NCI-H146 (cell line): ENCODE results near the gene KRT31.
"Not testable (repeated sequence)": the region's sequence is repeated elsewhere in the genome, so short reads cannot be mapped to it uniquely, and the experiment has no call there.

Source experiments
- DNase-seq: peaks from one replicate; lab custom pipeline; 2025; lab: John Stamatoyannopoulos, UW

Gene KRT31

GRCh38 chr17:41387670-41388069 is 9.7 kb downstream of the KRT31 start:
- no peak for DNase-seq

GRCh38 chr17:41386227-41386626 is 11.2 kb downstream of the KRT31 start:
- DNase-seq, result no peak

GRCh38 chr17:41383690-41384089 is 13.7 kb downstream of the KRT31 start:
- DNase-seq, result no peak

- no peak for DNase-seq
Measured at GRCh38 chr17:41382394-41382793, 15.0 kb downstream of the KRT31 start.

- not testable (repeated sequence) for DNase-seq
Measured at GRCh38 chr17:41381943-41382342, 15.5 kb downstream of the KRT31 start, which contains the start of gene KRT34. TSS of gene KRT34 (minus strand) at chr17:41382306. CDS start at chr17:41382246, 60 bp downstream.

GRCh38 chr17:41380091-41380490 is 17.3 kb downstream of the KRT31 start:
- not testable (repeated sequence) for DNase-seq

GRCh38 chr17:41377546-41377945 is 19.9 kb downstream of the KRT31 start:
- DNase-seq, result no peak

GRCh38 chr17:41369713-41370112 is 27.7 kb downstream of the KRT31 start, which contains the start of gene KRT33B:
TSS of gene KRT33B (minus strand) at chr17:41369813. CDS start at chr17:41369750, 63 bp downstream.
- DNase-seq, result no peak

GRCh38 chr17:41369023-41369422 is 28.4 kb downstream of the KRT31 start:
- no peak for DNase-seq

- no peak for DNase-seq
Measured at GRCh38 chr17:41367426-41368075, 29.9 kb downstream of the KRT31 start.

GRCh38 chr17:41366070-41366469 is 31.3 kb downstream of the KRT31 start:
- DNase-seq, result no peak

- DNase-seq, result no peak
Measured at GRCh38 chr17:41363881-41364280, 33.5 kb downstream of the KRT31 start.

- DNase-seq, result no peak
Measured at GRCh38 chr17:41360296-41360995, 37.0 kb downstream of the KRT31 start.

GRCh38 chr17:41354536-41354935 is 42.9 kb downstream of the KRT31 start:
- DNase-seq, result no peak

GRCh38 chr17:41352597-41353366 is 44.6 kb downstream of the KRT31 start:
- no peak for DNase-seq

GRCh38 chr17:41351177-41351576 is 46.2 kb downstream of the KRT31 start:
- no peak for DNase-seq

- DNase-seq, result not testable (repeated sequence)
Measured at GRCh38 chr17:41350381-41350878, 47.0 kb downstream of the KRT31 start, which contains the start of gene KRT33A. TSS of gene KRT33A (minus strand) at chr17:41350828. CDS start at chr17:41350767, 61 bp downstream.

- no peak for DNase-seq
Measured at GRCh38 chr17:41347869-41348760, 49.3 kb downstream of the KRT31 start.

GRCh38 chr17:41346421-41346820 is 51.0 kb downstream of the KRT31 start:
- DNase-seq, result not testable (repeated sequence)

GRCh38 chr17:41345992-41346391 is 51.4 kb downstream of the KRT31 start:
- no peak for DNase-seq
